Fibroblast of skin of right quadriceps (primary cell): ENCODE data around the gene DENND1B.
A peak's percentile ranks its signal among the peaks of the same experiment; 100 is the strongest.

Experiments used
- DNase-seq: peaks from one replicate; pipeline ENCODE4 v3.0.0-alpha.2; 2013

DENND1B gene

DNA sequence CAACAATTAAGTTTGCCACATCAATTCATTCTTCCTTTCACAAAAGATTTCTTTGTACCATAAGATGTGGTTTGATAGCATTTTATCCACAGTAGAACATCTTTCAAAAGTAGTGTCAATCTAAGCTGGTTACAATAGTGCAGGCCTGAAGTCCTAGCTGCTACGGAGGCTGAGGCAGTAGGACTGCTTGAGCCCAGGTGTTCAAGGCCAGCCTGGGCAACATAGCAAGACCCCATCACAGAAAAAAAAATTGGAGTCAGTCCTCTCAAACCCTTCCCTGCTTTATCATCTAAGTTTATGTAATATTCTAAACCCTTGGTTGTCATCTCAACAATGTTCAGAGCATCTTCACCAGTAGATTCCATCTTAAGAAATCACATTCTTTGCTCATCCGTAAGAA, 31.7 kb downstream of the DENND1B start:
- DNase-seq: no peak

DNA sequence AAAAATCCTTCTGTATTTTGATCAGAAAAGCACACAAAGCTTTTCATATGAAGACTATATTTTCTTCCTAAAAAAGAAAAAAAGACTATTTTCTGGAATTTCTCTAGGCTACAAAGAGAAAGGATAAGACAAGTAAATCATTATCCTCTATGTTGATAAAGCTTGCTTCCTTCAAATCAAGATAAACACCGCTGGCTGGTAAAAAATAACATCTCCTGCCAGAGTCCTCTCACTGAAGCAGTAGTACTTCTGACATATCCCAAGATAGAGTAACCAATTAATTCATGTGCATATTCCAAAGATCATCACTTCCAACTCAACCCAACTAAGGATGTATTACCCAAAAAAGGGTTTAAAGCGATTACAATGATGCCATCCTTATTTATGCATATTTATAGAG, 34.3 kb downstream of the DENND1B start:
- no peak for DNase-seq

DNA sequence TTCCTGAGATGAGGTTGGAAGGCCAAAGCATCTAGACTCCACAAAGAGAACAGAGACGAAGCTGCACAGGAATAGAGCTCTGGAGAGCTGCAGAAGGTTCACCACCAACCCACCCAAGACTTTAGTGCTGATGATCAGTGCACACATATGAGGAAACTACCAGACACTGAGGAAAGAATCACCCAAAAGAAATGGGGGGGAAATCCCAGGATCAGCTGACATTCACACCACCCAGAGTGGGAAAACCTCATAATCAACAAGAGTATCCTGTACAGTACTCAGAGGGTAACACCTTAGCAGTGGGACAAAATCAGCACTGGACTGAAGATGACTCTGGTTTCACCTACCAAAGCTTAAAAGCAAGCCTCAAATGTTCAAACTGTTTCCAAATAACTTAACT, 36.4 kb downstream of the DENND1B start:
- DNase-seq: no peak

DNA sequence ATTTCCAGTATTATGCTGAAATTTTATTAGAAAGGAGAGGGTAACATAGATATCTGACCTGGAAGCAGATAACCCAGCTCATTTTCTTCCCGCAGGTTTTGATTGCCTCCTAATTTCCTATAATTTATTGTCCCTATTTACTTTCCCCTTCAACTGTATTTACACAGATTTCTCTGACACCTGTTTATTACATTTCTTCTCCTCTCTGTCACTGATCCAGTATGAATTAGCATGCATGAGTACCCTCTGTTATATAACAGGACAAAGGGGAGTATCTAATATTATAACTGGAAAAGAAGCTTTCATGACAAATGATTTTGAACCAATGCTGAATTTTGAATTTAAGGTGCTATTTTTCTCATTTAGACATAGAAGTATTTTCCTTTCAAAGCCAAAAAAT, 37.4 kb downstream of the DENND1B start:
- DNase-seq: no peak

DNA sequence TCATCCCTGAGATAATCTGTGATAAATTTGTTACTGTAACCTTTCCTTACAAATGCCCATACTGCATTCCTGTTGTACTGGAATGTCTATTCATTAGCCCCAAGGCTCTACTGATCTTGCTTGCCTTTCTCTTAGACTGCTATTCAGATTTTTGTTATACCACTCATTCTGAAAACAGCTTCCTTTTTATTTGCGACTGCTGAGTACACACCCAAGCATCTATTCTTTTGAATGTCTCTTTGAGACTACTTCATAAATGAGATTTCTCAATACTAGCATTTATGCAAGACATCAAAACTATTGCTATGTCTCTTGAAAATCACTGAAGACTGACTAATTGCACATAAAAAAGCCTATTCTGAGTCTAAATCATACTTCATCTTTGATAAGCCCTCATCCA, 38.6 kb downstream of the DENND1B start:
- peak; percentile 75 for DNase-seq

DNA sequence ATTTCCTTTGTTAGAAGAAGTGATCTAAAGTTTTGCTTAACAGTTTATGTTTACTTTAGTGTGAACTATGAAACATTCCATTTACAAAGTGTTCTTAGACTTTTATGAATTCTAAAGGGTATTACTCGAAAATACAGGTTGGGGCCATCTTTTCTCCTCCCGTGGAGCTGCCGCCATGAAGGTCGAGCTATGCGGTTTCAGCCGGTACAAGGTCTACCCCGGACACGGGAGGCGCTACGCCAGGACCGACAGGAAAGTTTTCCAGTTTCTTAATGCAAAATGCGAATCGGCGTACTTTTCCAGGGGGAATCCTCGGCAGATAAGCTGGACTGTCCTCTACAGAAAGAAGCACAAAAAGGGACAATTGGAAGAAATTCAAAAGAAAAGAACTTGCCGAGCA, 39.8 kb downstream of the DENND1B start:
- DNase-seq: no peak

DNA sequence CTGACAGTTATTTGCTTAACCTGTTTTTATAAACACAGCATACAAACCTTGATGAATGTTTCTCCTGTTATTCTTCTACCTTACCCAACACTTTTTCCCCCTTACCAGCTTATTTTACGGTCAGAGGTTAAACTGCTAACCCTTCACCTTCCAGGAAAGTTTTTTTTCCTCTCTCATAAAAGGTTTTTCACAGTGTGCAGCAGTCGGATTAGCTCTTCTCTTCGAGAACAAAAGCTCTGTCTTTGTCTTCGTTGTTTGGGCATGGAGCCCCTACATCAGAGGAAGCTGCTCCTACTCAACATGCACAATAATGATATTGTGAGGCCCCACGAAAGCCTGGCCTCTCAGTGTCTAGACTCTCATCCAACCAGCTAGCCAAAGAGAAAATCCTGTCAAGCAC, 42.0 kb downstream of the DENND1B start:
- DNase-seq: no peak

DNA sequence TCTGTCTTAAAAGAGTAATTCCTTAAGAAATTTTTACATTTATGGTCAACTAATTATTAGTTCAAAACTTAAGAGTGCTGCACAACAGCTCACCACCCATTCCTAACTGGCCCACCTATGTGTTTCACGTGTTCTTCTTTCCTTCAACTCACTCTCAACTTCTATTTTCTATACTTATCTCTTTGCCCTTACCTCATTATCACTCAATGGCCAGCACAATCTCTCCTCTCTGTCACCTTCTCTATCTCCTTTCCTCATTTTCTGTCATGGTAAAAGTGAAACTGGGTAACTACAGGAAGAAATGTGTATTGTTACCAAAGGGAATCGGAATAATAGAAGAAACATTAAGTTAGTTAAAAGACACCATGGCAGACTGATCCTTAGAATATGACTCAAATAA, 43.1 kb downstream of the DENND1B start:
- no peak for DNase-seq

DNA sequence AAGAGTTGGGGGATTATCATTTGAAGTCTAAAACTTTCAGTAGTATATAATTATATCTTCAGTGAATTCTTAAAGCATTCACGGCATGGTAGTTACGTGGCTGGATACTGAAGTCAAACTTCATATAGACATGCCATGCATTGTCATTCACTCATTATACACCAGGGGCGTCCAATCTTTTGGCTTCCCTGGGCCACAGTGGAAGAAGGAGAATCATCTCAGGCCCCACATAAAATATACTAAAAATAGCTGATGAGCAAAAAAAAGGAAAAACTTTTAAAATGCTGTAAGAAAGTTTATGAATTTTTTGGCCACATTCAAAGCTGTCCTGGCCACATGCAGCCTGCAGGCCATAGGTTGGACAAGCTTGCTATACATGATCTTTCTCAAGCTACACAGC, 43.8 kb downstream of the DENND1B start:
- DNase-seq: no peak

DNA sequence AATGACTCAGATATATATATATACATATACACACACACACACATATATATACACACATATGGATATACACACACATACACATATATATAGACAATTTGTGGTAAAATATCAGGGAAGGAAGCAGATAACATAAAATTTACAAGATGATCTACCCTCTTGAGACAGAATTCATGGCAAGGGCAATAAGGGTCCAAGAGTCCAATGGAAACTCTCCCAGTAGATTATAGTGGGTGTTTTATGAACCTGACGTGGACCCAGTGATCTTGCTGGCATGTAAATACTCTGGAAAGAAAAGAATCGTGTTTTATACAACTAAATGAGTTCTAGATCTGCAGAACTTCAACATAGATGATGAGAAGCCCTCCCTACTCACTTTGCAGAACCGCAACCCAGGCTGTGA, 49.3 kb downstream of the DENND1B start:
- DNase-seq: no peak

DNA sequence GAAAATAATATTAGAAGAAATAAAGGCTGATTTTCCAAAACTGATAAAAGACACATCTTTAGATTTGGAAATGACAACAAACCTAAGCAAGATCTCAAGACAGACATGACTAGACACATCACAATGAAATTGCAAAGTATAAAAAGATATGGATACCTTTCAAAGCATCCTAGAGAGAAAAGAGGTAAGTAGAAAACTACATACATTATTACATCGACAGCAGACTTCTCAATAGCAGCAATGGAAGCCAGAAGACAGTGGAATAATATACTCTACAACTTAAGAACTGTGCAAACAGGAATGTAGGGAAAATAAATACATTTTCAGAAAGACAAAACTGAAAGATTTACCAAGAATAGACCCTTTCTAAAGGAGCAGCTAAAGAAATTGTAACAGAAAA, 50.2 kb downstream of the DENND1B start:
- DNase-seq: peak; percentile 43

DNA sequence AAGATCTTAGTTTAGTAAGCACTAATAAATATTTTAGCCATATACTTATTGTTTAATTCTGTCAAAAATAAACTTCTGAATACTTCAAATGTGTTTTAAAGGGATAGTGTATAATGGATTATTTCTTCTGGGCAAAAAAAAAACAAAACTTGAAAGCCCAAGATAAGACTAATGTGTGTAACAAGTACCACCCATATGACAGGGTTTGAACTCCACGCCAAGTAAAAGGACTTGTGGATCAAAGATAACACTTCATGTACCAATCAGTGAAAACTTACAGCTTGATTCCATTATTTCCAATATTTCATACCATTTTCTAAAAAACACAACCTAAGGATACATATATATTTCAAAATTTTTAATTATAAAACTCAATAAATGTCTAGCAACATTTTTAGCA, 59.5 kb downstream of the DENND1B start:
- no peak for DNase-seq

DNA sequence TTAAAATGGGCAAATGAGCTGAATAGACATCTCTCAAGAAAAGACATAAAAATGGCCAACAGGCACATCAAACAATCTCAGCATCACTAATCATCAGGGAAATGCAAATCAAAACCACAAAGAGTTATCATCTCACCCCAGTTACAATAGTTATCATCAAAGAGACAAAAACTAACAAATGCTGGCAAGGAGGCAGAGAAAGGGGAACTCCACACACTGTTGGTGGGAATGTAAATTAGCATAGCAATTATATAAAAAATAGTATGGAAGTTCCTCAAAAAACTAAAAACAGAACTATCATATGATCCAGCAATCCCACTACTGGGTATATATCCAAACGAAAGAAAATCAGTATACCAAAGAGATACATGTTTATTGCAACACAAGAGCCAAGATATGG, 68.7 kb downstream of the DENND1B start:
- no peak for DNase-seq

DNA sequence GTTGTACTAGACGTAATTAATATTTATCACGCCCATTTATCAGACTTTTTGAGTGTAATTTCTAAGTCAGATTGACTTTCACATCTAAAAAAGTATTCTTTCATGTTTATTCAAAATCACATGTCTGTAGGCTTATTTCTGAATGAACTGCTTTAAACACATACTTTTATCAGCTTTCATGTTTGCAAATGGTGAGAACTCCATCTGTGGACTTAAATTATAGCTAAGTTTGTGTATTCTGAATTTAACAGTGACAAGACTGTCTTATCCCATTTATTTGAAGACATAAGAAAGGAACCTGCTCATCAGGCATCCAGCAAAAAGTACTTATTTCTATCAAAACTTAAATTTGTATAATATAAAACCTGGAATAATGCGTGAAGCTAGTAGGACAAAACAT, 69.3 kb downstream of the DENND1B start:
- no peak for DNase-seq

DNA sequence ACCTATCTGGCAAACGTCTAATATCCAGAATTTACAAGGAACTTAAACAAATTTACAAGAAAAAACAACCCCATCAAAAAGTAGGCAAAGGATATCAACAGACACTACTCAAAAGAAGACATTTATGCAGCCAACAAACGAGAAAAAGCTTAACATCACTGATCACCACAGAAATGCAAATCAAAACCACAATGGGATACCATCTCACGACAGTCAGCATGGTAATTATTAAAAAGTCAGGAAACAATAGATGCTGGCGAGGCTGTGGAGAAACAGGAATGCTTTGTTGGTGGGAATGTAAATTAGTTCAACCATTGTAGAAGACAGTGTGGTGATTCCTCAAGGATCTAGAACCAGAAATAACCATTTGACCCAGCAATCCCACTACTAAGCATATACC, 74.6 kb downstream of the DENND1B start:
- peak; percentile 35 for DNase-seq

DNA sequence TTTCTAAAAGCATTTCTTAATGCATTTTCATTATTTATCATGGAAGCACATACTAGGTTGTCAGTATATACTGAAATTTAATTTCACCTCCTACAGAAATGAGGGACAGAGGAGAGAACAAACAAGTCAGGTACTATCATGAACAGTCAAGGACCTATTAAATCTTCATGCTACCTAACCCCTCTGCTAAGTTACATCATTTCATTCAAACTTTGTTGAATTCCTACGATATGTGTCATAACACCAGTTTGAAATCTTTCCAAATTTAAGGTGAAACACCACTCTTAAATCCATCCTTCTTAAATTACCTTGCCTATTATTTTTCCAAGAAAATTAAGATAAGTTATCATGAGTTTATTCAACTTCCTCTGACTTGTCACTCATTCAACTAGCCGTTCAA, 78.9 kb downstream of the DENND1B start:
- DNase-seq: peak; percentile 45

DNA sequence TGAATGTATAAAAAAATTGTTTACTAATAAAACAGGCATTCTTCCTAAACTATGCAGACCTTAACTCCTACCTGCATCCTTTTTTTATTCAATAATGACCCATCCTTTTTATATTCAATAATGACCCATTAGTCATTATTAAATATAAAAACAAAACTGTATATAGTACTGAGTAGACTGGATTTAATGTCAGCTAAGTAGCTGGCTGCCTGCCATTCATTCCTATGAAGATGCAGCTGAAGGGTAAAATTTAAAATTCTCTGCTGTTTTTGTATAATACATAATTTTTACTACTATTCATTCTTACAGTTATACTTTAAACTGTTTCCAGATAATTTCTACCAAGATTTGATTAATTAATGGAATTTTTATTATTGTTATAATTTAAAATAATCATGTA, 79.3 kb downstream of the DENND1B start:
- peak; percentile 20 for DNase-seq

DNA sequence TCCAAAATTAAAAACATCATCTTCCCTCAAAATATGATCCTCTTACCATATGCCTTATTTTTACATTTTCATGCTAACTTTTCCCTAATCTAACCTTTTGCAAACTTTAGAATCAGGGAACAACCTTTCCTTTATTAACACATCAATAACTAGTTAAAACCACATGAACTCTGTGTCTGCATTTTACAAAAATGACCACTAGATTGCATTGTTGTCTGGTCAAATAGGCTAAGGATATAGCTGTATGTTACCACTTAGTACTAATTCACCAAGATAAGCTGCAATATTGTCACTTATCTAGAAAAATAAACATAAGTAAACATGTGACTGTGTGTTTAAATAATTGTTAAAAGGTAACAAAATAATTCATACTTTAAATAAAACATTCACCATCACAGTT, 82.3 kb downstream of the DENND1B start:
- peak; percentile 11 for DNase-seq

DNA sequence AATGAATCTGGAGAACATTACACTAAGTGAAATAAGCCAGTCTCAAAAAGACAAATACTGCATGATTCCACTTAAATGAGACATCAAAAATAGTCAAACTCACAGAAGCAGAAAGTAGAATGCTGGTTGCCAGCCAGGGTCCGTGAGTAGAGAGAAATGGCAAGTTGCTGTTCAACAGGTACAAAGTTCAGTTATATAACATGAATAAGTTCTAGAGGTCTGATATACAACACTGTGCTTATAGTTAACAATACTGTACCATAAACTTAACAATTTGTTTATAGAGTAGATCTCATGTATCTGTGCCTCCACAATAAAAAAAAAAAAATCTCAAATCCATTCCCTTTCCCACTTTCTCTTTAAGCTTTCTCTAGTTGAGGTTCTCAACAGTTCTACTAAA, 83.5 kb downstream of the DENND1B start:
- no peak for DNase-seq

DNA sequence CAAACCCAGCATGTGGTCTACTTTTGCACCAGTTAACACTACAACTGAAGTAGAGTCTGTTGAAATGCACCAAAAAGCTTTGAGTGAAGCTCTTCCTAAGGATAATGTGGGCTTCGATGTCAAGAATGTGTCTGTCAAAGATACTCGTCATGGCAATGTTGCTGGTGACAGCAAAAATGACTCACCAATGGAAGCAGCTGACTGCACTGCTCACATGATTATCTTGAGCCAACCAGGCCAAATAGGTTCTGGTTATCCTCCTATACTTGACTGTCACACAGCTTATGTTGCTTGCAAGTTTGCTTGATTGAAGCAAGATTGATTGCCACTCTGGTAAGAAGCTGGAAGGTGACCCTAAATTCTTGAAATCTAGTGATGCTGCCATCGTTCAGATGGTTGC, 85.2 kb downstream of the DENND1B start:
- DNase-seq: no peak

DNA sequence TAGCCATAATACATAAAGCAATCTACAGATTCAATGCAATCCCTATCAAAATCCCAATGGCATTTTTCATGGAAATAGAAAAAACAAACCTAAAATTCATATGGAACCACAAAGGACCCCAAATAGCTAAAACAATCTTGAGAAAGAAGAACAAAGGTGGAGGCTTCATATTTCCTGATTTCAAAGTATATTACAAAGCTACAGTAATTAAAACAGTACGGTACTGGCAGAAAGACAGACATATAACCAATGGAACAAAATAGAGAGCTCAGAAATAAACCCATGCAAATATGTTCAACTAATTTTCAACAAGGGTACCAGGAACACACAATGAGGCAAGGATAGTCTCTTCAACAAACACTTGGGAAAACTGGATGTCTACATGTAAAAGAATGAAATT, 87.0 kb downstream of the DENND1B start:
- DNase-seq: no peak

DNA sequence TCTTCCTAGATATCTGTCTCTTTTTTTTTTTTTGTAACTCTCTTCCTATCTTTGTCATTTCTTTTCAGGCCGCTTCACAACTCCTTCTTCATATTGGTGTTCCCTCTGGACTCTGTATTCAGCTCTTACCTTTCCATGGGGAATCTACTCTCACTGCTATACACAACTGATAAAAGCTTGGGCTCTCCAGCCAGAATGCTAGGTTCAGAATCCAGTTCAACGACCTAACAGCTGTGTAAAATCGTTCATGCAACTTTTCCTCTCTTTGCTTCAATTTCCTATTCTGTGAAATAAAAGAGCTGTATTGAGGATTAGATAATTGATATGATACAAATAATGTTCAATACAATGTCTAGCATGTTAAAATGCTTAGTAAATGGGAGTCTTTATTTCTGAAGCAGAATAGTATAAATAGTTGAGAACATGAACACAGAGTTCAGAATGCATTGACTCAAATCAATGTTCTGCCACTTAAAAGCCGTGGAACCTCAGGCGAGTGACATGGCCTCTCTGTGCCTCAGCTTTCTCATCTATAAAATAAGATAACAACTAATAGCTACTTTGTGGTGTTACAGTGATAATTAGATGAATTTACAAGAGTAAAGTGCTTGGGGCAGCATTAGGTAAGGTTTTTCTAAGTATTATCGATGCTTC, 88.5 kb downstream of the DENND1B start:
- DNase-seq: no peak

DNA sequence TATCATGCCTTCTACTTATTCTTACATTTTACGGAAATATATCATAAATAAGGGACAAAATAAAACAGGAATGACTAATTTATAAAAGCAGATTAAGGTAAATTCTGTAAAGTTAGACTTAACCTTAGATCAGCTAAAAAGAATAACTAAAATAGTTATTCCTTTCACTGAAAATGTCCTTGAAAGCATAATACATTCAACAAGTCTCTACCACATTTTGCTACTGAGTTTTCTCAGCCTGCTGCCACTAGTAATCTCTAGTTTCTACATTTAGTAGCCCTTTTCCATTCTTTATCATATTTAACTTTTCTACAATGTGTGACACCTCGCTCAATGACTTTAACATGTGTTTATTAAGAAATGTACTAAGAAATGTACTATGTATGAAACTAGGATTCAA, 89.0 kb downstream of the DENND1B start:
- DNase-seq: no peak

DNA sequence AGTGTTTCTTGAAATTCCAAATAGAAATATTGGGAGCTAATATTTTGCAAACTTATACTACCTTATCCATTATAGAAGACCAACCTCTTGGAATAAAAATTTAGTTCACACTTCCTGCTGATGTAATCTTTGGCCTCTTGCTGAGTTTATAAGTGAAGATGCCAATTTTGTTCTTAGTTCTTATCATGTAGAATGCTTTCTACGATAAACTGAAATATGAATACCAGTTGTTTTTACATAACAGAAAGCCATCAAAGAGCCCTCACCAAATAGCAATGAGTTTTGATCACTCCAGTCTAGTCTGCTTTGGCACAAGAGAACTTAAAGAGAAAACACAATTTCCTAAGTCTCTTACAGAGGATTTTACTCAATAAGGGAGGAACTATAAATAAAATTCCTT, 89.5 kb downstream of the DENND1B start:
- DNase-seq: peak; percentile 3

DNA sequence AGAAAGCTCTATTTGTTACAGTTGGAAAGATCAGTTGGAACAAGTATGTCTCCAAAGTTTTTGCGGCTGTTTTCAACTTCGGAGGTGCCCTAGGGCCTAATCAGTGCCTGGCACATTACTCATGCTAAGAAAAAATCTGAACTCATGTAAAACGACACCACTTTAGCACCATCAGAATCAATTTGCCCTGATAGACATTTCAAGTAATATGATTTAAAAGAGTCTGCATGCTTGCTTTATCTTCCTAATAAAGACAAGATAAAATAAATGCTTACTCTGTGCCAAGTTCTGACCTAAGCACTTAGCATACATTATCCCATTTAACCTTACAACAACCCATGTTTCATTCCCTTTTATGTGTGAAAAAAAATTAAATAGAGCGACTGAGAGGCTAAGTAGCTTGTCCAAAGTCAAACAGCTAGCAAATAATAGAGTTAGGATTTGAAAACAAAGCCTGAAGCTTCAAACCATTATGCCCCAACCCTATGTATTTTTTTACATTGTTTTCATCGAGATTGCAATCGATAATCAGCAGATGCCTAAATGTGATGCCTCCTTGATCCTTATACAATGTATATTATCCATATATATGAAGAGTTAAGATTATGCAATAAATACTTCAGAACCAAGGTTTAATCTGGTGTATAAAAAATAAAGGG, 91.3 kb downstream of the DENND1B start:
- DNase-seq: no peak
